ENCODE data around the gene HOXA3. TPM values are rescaled to one million over a fixed set of nuclear protein-coding genes. Genes with fewer than 3 reads are reported as not detected.

Gene HOXA3
- total RNA-seq, 1 experiment from 2014 or later, result 9.2 TPM

- Histone ChIP-seq H3K9me2 (ENCODE audit: insufficient read depth) (no peaks in the 10 kb centered on the region), H3K79me2 (ENCODE audit: insufficient read depth, low read length) (peaks cover 37% of the 10 kb centered on the region), H2AFZ (ENCODE audit: low read depth, low read length, poor library complexity, severe bottlenecking) (no peak overlapping the region), H3K27me3 (ENCODE audit: insufficient read depth, low read length) (no peaks in the 10 kb centered on the region), H3K4me1 (ENCODE audit: control insufficient read depth in 1 of 2, insufficient read depth in 2 of 2, low read length in 2 of 2) (peaks cover 15 to 35% of the 10 kb centered on the region in 2 experiments), H3K36me3 (ENCODE audit: control insufficient read depth in 1 of 2, insufficient read depth in 2 of 2, low read length in 2 of 2) (peaks cover 8 to 12% of the 10 kb centered on the region in 2 experiments; a peak in 3 of 4 replicates), H3K9ac (ENCODE audit: low read length) (no peak overlapping the region), H3K27ac (ENCODE audit: low read depth, low read length) (no peak overlapping the region), H4K20me1 (ENCODE audit: insufficient read depth) (no peaks in the 10 kb centered on the region), H3K4me2 (ENCODE audit: low read length) (no peak overlapping the region), H3K9me3 (ENCODE audit: control insufficient read depth in 1 of 2, insufficient read depth in 1 of 2, low read depth in 1 of 2, low read length in 2 of 2) (no peaks in the 10 kb centered on the region), H3K4me3 (replicated peaks in 1 of 2; ENCODE audit: low read depth in 1 of 2, low read length in 2 of 2) (no peak overlapping the region)
- no TSS peak for BruUV-seq (replicated peaks)
- intact Hi-C loops (cut with micrococcal nuclease), result no loop called here
- RAD21 ChIA-PET (ENCODE audit: low non-redundant PET in 1 of 2, low total read pairs in 2 of 2, uncharacterized antibody in 2 of 2, unreplicated experiment in 2 of 2), result no interaction called here
- POLR2A ChIA-PET, result no interaction called here
- ATAC-seq, result no peak
- TF ChIP-seq EGR1 (IDR thresholded peaks at IDR 0.05; ENCODE audit: low read depth), result no peak
- no peak for TF ChIP-seq ATF3 (IDR thresholded peaks at IDR 0.05)
- no peak for TF ChIP-seq EZH2phosphoT487 (IDR thresholded peaks at IDR 0.05; ENCODE audit: borderline replicate concordance)
- no peak for TF ChIP-seq SRF (IDR thresholded peaks at IDR 0.05; ENCODE audit: low read depth)
- TF ChIP-seq ELF1 (IDR thresholded peaks at IDR 0.05; ENCODE audit: borderline replicate concordance, low read depth), result no peak
- TF ChIP-seq, protein P1, sequence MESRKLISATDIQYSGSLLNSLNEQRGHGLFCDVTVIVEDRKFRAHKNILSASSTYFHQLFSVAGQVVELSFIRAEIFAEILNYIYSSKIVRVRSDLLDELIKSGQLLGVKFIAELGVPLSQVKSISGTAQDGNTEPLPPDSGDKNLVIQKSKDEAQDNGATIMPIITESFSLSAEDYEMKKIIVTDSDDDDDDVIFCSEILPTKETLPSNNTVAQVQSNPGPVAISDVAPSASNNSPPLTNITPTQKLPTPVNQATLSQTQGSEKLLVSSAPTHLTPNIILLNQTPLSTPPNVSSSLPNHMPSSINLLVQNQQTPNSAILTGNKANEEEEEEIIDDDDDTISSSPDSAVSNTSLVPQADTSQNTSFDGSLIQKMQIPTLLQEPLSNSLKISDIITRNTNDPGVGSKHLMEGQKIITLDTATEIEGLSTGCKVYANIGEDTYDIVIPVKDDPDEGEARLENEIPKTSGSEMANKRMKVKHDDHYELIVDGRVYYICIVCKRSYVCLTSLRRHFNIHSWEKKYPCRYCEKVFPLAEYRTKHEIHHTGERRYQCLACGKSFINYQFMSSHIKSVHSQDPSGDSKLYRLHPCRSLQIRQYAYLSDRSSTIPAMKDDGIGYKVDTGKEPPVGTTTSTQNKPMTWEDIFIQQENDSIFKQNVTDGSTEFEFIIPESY (IDR thresholded peaks at IDR 0.05; ENCODE audit: extremely low read depth, insufficient replicate concordance, low read length), result no peak
- TF ChIP-seq SIN3A (IDR thresholded peaks at IDR 0.05; ENCODE audit: low read depth), result no peak
- TF ChIP-seq CTCF (IDR thresholded peaks at IDR 0.05 in 2 of 3, conservative IDR thresholded peaks at IDR 0.05 in 1 of 3; ENCODE audit: borderline replicate concordance in 1 of 3, insufficient read depth in 1 of 3, low read depth in 2 of 3, low read length in 2 of 3), result no peak
- TF ChIP-seq YY1 (IDR thresholded peaks at IDR 0.05; ENCODE audit: extremely low read depth, insufficient replicate concordance, low read depth, low read length), result no peak
- DNase-seq (ENCODE audit: low read depth, low spot score), result no peak
- CTCF ChIA-PET, result no interaction called here
Observed at GRCh38 chr7:27145914-27146412, 6.4 kb downstream of the HOXA3 start.

All from HCT116 (cell line).